ENCODE results near the gene PSAP.
A peak's percentile ranks its signal among the peaks of the same experiment; 100 is the strongest.

PSAP gene

DNA sequence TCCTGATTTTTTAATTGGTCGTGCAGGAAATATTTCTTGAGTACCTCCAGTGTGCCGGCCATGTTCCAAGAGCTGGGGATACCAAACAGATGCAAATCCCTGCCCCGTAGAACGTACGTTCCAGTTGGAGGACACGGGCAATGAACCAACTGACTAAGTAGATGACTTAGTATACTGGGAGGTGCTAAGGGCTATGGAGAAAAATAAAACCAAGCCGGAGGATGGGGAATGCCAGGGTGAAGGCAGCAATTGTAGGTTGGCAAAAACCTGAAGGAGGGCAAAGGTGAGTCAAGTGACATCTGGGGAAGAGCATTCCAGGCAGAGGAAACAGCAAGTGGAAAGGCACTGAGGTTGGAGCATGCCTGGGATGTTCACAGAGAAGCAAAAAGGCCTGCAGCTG lies 70.9 kb downstream of the PSAP start:
- no peak for DNase-seq

DNA sequence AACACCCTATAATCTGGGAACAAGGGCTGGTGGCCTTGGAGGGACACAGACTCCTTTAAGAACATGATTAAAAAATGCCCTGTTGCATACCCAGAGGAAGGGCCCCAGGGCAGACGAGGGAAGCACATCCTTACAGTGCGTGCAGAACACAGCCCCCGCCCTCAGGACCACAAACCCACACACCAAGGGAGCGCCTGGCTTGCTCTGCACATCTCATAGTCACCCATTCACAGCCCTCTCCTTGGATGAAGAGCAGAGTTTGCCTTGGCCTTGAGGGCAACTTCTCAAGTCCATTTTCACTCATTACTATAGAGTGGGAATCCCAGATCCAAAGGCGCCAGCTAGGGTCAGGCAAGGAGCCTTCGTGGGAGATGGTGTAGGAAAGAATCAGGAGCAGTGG lies 71.4 kb downstream of the PSAP start:
- no peak for DNase-seq

DNA sequence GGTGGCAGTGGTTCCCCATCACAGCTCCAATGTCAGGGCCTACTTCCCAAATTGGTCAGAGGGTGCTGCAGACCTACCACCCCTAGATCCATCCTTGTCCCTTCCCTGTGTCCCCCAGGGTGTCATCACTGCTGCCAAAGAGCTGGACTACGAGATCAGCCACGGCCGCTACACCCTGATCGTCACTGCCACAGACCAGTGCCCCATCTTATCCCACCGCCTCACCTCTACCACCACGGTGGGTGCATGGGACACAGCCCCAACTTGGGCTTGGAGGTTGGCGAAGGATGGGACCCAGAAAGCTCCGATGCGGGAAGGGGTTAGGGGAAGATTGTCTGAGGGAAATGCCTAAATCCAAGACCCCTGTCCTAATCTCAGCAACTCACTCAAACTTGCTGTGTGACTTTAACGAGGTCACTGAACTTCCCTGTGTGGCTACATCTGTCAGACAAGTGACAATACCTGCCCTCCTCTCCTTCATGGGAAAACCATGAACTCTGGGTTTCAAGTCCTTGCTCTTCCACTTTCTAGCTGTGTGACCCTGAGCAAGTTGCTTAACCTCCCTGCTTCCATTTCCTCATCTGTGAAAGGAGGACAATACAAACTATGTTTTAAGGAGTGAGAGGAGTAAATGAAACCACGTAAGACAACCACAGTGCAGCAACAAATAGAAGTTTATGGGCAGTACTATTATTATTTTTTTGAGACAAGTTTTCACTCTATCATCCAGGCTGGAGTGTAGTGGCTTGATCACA lies 72.8 kb downstream of the PSAP start:
- no peak for DNase-seq

DNA sequence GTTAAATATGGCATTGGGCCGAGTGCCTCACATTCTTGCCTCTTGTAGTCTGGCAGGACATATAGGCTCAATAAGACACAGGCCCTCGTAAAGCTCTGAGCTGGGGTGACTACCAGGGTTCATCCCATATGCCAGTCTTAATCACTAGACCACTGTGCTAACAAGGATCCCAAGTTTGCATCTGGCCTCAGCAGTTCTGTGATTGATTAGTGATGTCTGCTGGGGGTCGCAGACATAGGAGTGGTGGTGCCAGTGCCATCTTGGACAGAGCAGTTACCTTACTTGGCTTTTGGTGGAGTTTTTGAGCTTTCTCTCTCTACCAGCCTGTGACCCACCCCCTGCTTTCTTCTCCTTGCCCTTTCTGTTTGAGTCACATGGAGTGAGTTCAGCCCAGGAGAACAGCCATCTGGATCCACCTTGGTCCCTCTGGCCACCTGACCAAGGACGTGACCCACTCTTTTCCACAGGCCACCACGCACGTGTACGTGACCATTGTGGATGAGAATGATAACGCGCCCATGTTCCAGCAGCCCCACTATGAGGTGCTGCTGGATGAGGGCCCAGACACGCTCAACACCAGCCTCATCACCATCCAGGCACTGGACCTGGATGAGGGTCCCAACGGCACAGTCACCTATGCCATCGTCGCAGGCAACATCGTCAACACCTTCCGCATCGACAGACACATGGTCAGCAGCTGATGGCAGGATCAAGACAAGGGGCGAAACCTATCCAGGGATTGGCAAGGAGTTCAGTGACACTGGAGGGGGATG lies 73.7 kb downstream of the PSAP start:
- no peak for DNase-seq

DNA sequence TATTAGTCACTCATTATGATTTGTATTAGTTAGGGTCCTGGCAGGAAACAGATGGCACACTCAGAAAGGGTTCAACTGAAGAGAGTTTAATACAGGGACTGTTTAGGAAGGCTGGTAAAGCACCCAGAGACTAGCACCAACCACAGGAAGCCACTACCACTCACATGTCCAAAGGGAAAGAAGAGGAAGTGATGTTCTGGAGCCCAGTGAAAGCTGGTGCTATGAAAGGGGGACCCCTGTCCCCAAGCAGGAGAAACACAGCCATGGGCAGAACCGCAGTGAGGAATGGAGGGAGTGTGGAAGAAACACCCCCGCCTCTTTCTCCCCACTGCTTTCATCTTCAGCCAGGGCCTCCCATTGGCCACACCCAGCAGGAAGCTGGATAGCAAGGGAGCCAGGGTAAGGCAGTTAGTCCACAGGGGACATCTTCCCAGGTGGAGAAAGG lies 74.5 kb downstream of the PSAP start:
- no peak for DNase-seq

DNA sequence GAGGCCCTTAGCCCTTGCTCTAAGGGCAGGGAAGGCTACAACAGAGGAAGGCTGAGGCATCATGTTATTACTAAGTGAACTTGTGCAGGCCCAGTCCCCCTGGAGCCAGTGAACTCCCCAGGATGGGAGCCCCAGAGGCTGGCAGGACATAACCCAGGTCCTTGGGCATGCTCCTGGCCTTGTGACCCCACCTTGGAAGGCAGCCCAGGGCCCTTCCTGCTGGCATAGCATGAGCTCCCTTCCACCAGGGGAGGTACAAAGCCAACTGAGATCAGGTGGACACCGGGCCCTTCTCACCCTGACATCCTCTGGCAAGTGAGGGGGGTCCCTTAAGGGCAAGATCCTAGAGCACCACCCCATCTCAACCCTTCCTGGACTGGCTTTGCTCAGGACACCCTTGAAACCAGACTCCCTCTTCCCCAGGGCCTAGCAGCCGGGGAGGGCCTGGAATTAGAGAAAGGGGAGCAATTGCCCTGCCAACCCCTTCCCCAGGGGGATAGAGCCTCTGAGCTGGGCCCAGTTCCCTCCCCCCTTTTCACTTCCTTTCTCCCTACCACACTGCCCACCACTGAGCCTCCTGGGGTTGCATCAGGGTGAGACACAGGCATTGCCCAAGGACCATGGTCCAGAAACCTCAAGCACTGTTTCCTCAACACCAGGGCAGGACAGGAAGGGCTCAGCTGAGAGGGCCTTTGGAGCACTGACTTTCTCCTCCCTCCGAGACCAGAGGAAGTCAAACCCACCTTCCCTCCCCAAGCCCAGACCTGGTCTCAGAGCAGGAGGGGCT lies 75.9 kb downstream of the PSAP start:
- DNase-seq, result no peak

DNA sequence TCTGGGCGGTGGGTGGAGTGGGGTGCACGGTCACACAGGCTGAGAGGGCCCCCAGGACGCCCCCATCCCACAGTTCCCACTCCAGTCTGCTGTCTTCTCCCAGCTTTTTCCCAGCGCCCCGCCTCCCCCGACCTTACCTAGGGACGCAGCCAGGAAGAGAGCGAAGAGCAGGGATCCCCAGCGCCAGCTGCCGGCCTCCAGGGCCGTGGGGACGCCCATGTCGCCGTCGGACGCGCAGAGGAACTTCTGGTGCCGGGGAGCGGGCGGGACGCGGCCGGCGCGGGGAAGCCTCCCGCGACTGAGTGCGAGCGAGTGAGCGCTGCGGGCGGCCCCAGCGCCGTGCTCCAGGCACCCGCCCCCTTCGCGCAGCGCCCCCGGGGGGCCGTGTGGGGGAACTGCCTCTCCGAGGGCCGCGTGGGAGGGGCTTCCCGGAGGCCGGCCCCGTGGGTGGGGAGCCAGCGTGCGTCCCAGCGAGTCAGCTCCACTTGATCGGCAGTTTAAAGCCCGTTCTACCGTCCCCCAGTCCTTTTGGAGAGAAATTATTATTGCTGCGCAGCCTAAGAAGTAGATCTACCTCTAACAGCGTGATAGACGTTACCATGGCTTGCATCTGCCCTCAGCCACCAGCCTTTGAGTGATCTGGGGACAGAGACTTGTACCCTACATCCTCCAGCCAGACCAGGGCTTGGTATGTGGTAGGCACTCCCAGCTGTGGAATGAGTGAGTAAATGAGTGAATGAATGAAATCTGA lies 77.7 kb downstream of the PSAP start, which contains the start of gene VSIR:
Gene VSIR, minus strand, starts transcription at position 300 of the 751 bp plus-strand sequence. Its CDS starts 81 bp downstream, at position 219.
- peak; percentile 99 for DNase-seq

DNA sequence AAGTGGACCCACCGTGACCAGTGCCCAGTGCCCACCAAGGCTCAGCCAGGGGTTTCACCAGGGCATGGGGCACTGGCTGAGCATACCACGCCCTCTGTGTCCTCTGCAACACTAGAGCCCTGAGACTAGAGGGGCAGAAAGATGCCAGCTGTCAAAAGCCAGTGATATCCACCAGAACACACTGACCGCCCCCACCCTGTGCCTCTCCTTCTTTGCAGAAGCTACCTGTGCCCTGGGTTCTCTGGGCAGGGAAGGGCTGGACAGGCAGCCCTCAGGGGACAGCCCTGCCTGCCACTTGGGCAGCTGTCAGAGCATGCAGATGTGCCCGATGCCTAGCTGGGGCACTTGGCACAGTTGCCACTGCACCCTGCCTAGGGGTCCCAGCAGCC lies 78.2 kb downstream of the PSAP start:
- no peak for DNase-seq

DNA sequence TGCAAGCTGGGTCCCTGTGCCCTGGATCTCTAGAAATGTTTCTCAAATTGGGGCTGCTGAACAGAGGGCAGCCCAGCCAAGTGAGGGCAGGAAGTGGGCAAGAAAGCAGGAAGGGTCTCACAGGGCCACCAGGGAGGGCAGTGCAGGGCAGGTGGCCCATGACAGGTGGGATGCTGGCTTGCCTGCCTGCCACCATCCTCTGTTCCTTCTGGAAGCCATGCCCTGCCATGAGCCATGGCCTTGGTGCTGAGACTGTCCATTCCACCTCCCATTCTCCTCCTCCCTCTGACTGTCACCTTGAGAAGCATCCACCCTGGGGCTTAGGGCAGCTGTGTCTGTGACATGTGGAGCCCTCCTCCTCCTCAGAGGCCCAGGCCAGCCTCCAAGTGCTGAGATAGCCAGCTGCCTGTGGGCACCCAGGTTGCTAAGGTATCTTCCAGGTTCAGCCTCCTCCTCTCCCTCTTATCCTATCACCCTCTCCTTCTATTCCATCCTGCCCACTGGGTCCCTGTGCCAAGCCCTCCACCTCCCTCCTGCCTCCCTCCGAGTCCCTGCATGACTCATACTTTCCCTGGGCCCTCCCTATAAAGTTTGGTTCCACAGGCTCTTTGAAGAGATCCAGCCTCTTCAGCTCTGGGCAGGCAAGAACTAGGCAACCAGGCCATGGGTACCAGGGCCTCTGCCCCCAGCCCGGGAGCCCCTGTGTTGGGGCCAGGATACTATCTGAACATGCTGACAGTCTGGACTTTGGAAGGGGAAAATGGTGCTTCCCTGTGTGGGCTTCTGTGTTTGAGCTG lies 79.0 kb downstream of the PSAP start:
- peak; percentile 63 for DNase-seq

DNA sequence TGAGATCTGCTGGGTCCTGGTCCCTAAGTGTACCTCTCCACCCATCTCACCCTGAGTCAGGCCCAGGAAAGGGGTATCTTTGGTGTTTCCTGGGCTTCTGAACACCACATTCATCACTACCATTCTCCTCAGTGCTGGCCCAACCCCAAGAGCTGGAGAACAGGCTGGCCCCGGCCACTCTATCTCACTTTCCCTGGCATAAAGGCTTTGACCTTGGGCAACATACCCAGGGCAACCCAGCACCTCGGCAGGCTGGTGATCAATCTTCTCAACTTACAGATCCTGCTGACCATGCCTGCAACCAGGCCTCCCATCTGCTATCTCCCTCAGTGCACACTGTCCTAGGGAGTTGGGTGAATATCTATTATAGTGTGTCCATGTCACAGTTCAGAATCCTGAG lies 79.8 kb downstream of the PSAP start:
- DNase-seq, result no peak

DNA sequence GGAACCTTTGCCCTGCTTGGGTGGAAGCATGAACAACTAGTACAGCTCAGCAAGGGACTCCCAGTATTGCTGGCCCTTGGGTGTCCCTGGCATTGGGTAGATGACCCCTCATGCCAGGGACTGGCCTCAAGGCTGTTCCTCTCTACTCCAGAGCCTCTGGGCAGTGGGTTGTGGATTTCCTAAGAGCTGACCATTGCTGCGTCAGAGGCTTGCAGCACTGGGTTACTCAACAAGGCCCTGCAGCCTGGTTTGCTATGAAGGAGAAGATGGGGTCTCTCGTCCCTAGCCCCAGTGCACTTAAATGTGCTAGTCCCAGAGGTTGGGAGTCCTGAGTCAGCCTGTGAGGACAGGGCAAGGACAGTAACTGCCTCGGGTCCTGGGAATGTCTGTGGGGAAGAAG lies 80.3 kb downstream of the PSAP start:
- no peak for DNase-seq

DNA sequence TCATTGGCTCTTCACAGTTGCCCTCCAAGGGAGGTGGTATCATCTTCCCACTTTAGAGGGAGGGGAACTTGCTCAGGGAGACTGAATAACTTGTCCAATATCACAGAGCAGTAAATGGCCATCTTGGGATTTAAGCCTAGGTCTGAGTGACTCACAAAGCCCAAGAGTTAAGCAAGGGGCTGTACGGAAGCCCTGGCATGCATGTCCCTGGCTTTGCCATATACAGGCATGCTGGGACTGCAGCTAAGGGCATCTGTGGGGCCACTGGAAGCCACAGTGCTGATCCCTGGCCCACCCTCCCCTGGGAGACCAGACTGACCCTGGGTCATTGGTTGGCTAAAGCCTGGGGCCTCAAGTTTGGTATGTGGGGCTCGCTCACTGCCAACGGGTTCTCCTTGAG lies 80.8 kb downstream of the PSAP start:
- DNase-seq, result no peak

DNA sequence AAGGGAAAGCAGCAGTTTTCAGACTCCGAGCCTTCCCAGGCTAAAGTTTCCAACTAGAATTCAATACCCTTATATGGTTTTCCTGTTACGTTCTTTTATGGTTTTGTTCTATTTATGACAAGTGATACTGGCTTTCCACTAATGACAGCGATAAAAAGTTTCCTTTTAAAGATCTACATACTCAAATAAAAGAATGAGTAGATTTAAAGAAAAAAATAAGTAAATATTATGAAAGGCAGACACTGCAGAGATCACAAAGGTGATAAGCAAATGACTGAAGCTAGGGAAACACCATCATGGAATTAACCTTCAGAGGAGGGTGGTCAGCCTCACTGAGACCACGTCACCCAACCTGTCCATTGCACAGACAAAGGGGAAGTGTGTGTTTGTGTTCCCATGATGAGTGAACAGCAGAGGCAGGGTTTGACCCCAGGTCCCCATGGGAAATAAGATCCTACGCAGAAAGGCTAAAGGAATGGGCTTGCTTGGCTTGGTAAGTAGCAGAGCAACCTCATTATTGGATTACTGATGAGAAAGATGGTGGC lies 81.7 kb downstream of the PSAP start:
- no peak for DNase-seq

DNA sequence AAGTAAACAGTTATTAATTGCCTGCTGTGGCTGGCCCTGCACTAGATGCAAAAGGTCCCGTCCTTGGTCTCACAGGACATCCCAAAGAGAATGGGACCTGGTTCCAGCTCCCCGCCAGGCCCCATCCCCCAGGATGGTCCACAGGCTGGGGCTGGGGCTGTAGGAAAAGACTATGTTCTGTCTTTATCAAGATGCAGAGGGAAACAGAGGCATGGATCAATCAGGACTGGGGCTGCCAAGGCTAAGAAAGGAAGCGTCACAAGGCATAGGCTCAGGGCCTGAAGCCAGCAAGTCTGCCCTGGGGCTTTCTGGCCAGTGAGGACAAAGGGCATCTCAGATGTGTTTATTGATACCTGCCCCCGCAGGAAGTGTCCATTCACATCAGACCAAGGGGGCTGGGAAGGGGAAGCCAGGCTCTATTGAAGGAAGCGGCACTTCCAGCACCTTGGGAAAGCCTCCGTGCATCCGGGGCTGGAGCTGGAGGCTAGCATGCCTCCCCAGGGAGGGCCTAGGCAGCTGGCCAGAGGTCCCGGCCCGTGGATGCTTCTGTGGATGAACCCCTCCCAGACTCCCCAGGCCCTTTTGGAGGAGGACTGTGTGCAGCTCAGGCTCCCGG lies 83.5 kb downstream of the PSAP start:
- DNase-seq, result no peak

DNA sequence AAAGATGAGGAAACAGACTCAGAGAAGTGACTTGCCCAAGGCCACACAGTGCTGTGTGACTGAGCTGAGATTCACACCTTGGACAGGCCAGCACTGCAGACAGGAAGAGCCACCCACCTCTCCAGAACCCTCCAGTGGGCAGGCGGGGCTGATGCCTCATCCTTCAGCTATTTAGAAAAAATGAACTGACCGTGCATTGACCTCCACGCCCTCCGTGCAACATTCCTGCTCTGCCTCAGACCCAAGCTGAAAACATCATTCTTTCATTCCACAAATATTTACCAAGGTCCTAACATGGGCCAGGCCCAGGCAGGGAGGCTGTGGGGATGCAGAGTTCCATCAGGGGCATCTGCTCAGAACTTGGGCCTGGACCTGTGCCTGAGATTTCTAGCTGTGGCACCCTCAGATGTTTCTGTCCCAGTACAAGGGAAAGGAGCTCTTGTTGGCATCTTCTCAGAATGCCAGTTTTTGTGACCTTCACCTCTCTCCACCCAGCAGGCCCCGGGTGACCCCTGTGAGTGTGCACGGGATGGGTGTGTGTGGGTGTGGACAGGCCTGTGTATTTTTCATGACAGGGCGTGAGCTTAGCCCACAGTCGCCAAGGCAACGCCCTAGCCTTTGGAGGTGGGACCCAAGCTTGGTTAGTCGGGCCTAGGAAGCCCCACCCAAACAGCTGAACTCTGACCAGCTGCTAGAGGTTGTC lies 84.2 kb downstream of the PSAP start:
- DNase-seq, result no peak
